Measurements from ENCODE around the gene DLGAP1. TPM values are rescaled to one million over a fixed set of nuclear protein-coding genes. Genes with fewer than 3 reads are reported as not detected.

Gene DLGAP1
- total and polyA plus RNA-seq, 2 donors (not counting 1 experiment from before 2014, with no cell fraction given): 0.07 to 0.61 TPM

DNA sequence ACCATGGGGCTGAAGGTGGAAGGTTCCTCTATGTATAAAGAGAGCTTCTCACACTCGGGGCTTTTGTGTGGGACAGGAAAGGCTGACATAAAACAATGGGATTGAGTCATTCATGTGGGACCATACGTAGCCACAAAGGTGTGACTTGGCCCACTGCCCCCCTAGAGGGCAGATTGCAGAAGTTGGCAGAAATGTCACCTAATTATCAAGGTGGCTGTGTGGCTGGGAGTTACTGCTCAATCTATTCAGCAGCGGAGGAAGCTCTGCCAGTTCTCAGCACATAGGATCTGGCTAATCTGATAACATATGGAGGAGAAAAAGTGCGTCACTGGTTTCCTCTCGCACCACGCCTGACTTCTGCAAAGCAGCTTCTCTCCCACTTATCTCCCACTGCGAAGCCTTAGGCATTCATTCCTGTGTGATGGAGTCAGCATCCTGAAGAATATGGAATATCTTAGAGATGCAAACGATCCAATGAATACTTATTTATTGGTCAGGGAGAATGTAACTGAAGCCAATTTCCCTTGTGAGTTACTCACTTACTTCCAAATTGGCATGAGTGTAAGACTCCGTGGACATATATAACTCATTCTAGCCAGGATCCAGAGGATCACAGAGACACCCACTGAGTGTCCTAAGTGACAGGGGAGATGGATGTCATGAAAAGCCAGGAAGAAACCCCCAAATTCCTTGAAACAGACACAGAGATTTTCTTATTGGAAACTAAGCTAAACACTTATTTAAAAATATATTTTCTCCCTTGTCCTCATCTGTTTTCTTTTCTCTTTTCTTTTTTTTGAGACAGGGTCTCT lies 660.4 kb downstream of the DLGAP1 start:
- H3K4me1 Mint-ChIP-seq: no peaks in the 10 kb centered on the region
- DNase-seq: no peak
- POLR2A ChIA-PET: no interaction called here
- Histone ChIP-seq H2AFZ (ENCODE audit: insufficient read depth, low read depth, low read length, poor library complexity, severe bottlenecking) (no peak overlapping the region), H3K79me2 (ENCODE audit: control insufficient read depth, insufficient read depth, low read length) (no peaks in the 10 kb centered on the region), H3K27ac (ENCODE audit: low read length in 2 of 2) (no peak overlapping the region), H4K20me1 (ENCODE audit: control insufficient read depth, insufficient read depth, low read length, poor library complexity, severe bottlenecking) (no peaks in the 10 kb centered on the region), H3K4me1 (ENCODE audit: control insufficient read depth in 2 of 2, insufficient read depth in 2 of 2, low read length in 2 of 2) (no peaks in the 10 kb centered on the region), H3K36me3 (replicated peaks in 1 of 2; ENCODE audit: control extremely low read depth in 1 of 2, control insufficient read depth in 1 of 2, extremely low read depth in 1 of 2, insufficient read depth in 2 of 2, low read length in 1 of 2) (no peaks in the 10 kb centered on the region), H3K4me2 (replicated peaks; ENCODE audit: low read depth, low read length, poor library complexity, severe bottlenecking) (no peak overlapping the region), H3K27me3 (replicated peaks in 1 of 4; ENCODE audit: control extremely low read depth in 1 of 4, control insufficient read depth in 3 of 4, insufficient read depth in 4 of 4, low read length in 3 of 4) (no peaks in the 10 kb centered on the region), H3K9me3 (ENCODE audit: control extremely low read depth in 1 of 3, control insufficient read depth in 2 of 3, insufficient read depth in 1 of 3, low read length in 2 of 3) (no peaks in the 10 kb centered on the region), H3K4me3 (ENCODE audit: control extremely low read depth in 1 of 5, extremely low read depth in 1 of 5, insufficient read depth in 1 of 5, low read depth in 2 of 5, low read length in 4 of 5) (no peak overlapping the region), H3K9ac (ENCODE audit: low read length) (no peak overlapping the region)
- 0% methylated on average over 3 of the region's 9 CpGs for WGBS (ENCODE audit: insufficient coverage)
- no peaks in the 10 kb centered on the region for H3K9me3 Mint-ChIP-seq (ENCODE audit: insufficient read depth)
- CTCF ChIA-PET: no interaction called here
- no peak for TF ChIP-seq EZH2 (IDR thresholded peaks at IDR 0.05; ENCODE audit: borderline replicate concordance, insufficient read depth, low read depth, low read length, poor library complexity, severe bottlenecking)
- TF ChIP-seq, protein P1, sequence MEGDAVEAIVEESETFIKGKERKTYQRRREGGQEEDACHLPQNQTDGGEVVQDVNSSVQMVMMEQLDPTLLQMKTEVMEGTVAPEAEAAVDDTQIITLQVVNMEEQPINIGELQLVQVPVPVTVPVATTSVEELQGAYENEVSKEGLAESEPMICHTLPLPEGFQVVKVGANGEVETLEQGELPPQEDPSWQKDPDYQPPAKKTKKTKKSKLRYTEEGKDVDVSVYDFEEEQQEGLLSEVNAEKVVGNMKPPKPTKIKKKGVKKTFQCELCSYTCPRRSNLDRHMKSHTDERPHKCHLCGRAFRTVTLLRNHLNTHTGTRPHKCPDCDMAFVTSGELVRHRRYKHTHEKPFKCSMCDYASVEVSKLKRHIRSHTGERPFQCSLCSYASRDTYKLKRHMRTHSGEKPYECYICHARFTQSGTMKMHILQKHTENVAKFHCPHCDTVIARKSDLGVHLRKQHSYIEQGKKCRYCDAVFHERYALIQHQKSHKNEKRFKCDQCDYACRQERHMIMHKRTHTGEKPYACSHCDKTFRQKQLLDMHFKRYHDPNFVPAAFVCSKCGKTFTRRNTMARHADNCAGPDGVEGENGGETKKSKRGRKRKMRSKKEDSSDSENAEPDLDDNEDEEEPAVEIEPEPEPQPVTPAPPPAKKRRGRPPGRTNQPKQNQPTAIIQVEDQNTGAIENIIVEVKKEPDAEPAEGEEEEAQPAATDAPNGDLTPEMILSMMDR (IDR thresholded peaks at IDR 0.05): no peak
- H3K27me3 Mint-ChIP-seq: peaks cover 12% of the 10 kb centered on the region
- no peak for ATAC-seq (ENCODE audit: low read depth)
- intact Hi-C loops (cut with micrococcal nuclease): no loop called here
- H3K4me3 Mint-ChIP-seq: no peak overlapping the region
- H3K27ac Mint-ChIP-seq: no peak overlapping the region

- Histone ChIP-seq H3K36me3 (replicated peaks in 1 of 2; ENCODE audit: control extremely low read depth in 1 of 2, control insufficient read depth in 1 of 2, extremely low read depth in 1 of 2, insufficient read depth in 2 of 2, low read length in 1 of 2) (no peaks in the 10 kb centered on the region), H3K9ac (ENCODE audit: low read length) (no peak overlapping the region), H3K4me3 (ENCODE audit: control extremely low read depth in 1 of 5, extremely low read depth in 1 of 5, insufficient read depth in 1 of 5, low read depth in 2 of 5, low read length in 4 of 5) (no peak overlapping the region), H3K4me1 (ENCODE audit: control insufficient read depth in 2 of 2, insufficient read depth in 2 of 2, low read length in 2 of 2) (no peaks in the 10 kb centered on the region), H3K4me2 (replicated peaks; ENCODE audit: low read depth, low read length, poor library complexity, severe bottlenecking) (no peak overlapping the region), H3K27me3 (replicated peaks in 1 of 4; ENCODE audit: control extremely low read depth in 1 of 4, control insufficient read depth in 3 of 4, insufficient read depth in 4 of 4, low read length in 3 of 4) (no peaks in the 10 kb centered on the region), H4K20me1 (ENCODE audit: control insufficient read depth, insufficient read depth, low read length, poor library complexity, severe bottlenecking) (no peaks in the 10 kb centered on the region), H2AFZ (ENCODE audit: insufficient read depth, low read depth, low read length, poor library complexity, severe bottlenecking) (no peak overlapping the region), H3K27ac (ENCODE audit: low read length in 2 of 2) (no peak overlapping the region), H3K79me2 (ENCODE audit: control insufficient read depth, insufficient read depth, low read length) (no peaks in the 10 kb centered on the region), H3K9me3 (ENCODE audit: control extremely low read depth in 1 of 3, control insufficient read depth in 2 of 3, insufficient read depth in 1 of 3, low read length in 2 of 3) (no peaks in the 10 kb centered on the region)
- DNase-seq (no peak), ATAC-seq (ENCODE audit: low read depth) (no peak)
- POLR2A ChIA-PET: no interaction called here
- WGBS (ENCODE audit: insufficient coverage): 76% methylated on average over 6 of the region's 6 CpGs
- Mint-ChIP-seq H3K27ac (no peak overlapping the region), H3K9me3 (ENCODE audit: insufficient read depth) (no peaks in the 10 kb centered on the region), H3K4me3 (no peak overlapping the region), H3K27me3 (peaks cover 17% of the 10 kb centered on the region), H3K4me1 (no peaks in the 10 kb centered on the region)
- CTCF ChIA-PET: no interaction called here
- no peak for TF ChIP-seq EZH2 (IDR thresholded peaks at IDR 0.05; ENCODE audit: borderline replicate concordance, insufficient read depth, low read depth, low read length, poor library complexity, severe bottlenecking)
- TF ChIP-seq, protein P1 (IDR thresholded peaks at IDR 0.05): no peak
- intact Hi-C loops (cut with micrococcal nuclease): no loop called here
These were observed 661.6 kb downstream of the DLGAP1 start for GRCh38 chr18:3793545-3793944.
